LNCAP (cell line): Measurements from ENCODE around the gene TMEM143.

ENCODE experiments used
- CTCF ChIP-seq: fragments of 450-650 bp; IDR thresholded peaks from 2 replicates; pipeline ENCODE4 v1.5.1; 2017; ENCODE audit warnings: mild to moderate bottlenecking

The TMEM143 gene

GRCh38 chr19:48363810-48364597, at the start of gene TMEM143, which contains the start of gene SYNGR4:
Gene TMEM143, minus strand, starts transcription at chr19:48363940. Its CDS starts 20 bp downstream, at chr19:48363920.
Gene SYNGR4, plus strand, starts transcription at chr19:48364367. Its CDS starts 1,476 bp downstream, at chr19:48365843.
- TF ChIP-seq CTCF, result no peak

DNA sequence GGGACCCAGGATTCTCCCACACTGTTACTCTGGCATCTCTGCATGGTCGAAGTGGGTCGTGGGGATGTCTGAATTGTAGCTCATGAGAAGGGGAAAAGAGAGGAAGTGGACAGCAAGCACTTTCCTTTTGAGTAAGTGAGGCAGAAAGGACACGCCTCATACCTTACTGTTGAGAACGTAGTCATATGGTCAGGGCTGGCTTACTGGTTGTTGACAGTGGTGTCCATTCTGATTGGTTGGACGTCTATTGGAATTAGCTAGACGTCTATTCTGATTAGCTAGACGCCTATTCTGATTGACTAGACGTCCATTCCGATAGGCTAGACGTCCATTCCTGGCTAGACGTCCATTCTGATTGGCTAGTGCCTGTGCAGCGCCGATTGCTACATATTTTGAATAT, 42.1 kb upstream of the TMEM143 start:
- no peak for TF ChIP-seq CTCF

DNA sequence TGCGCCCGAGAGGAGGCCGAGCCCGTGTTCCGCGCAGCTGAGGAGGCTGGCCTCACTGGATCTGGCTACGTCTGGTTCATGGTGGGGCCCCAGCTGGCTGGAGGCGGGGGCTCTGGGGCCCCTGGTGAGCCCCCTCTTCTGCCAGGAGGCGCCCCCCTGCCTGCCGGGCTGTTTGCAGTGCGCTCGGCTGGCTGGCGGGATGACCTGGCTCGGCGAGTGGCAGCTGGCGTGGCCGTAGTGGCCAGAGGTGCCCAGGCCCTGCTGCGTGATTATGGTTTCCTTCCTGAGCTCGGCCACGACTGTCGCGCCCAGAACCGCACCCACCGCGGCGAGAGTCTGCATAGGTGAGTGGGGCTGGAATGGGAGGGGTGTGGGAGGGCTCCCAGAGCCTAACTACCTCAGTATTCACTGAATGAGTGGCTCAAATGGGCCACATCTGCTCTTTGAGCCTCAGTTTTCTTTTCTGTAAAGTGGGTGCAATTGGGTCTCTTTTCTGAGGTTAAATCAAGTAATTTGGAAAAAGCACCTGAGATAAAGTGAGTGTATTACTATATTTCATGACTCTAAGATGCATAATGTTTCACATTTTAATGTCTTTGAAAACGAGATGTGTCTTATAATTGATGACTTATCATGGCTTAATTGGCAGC, 41.4 kb upstream of the TMEM143 start:
- no peak for TF ChIP-seq CTCF

GRCh38 chr19:48403606-48404005, 39.9 kb upstream of the TMEM143 start:
- TF ChIP-seq CTCF, result no peak

GRCh38 chr19:48401287-48401686, 37.5 kb upstream of the TMEM143 start:
- TF ChIP-seq CTCF, result no peak

DNA sequence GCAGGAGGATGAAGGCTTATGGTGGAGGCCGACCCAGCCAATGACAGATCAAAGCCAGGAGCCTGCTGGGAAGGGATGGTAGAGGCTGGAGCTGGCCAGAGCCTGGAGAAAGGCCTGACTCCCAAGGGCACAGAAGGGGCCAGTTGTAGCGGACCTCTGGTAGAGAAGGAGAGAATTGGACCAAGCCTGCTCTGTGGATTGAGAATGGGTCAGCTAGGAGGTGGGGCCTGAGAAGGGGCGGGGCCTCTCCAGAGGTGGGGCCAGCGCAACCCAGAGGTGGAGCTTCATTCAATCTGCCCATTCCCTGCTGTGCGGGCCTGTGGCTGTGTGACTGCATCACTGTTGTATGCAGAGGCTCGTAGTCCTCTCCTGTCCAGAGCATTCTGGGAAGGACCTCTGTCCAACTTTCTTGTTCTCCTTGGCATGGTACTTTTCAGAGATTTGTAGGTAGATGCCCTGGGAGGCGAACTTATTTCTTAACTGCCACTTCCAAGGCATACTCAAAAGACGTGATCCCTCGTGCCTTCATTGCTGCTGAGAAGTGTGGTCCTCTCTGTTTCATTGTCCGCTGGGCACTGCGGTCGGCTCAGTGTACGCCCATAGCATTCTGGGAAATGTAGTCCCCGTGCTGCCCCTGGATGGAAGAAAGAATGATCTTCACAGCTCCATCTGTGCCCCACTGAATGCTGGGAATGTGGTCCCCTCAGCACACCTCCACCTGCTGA, 36.4 kb upstream of the TMEM143 start:
- no peak for TF ChIP-seq CTCF

DNA sequence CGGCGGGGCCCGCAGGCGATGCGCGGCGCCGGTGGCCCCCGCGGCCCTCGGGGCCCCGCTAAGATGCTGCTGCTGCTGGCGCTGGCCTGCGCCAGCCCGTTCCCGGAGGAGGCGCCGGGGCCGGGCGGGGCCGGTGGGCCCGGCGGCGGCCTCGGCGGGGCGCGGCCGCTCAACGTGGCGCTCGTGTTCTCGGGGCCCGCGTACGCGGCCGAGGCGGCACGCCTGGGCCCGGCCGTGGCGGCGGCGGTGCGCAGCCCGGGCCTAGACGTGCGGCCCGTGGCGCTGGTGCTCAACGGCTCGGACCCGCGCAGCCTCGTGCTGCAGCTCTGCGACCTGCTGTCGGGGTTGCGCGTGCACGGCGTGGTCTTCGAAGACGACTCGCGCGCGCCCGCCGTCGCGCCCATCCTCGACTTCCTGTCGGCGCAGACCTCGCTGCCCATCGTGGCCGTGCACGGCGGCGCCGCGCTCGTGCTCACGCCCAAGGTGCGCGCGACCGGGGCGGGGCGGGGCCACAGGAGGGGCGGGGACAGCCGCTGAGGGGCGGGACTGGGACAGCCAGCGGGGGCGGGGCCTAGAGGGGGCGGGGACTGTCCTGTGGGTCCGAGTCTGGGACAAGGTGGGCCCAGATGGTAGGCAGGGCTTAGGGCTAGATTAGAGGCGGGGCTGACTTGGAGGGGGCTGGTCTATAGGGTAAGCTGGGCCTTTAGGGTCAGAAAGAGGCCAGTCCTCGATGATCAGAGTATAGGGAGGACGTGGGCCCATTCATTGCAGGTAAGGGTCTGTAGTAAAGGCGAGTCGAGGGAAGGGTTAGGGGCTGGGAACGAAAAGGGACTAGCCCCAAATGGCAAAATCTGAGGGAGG, 34.9 kb upstream of the TMEM143 start:
- no peak for TF ChIP-seq CTCF
